HG03159 (cell line): Measurements from ENCODE around the gene ICAM2.
"Not testable (repeated sequence)": the region's sequence is repeated elsewhere in the genome, so short reads cannot be mapped to it uniquely, and the experiment has no call there.

Source experiments
- ATAC-seq: cut with Tn5 transposase; IDR thresholded peaks from one replicate; pipeline ENCODE4 v1.9.1; 2021; ENCODE audit warnings: mild to moderate bottlenecking, moderate library complexity; ENCODE audit not compliant: unreplicated experiment

The ICAM2 gene

GRCh38 chr17:63998050-63998720 lies 22.2 kb downstream of the ICAM2 start, which contains the start of gene PRR29:
PRR29 (plus strand) TSS chr17:63998351; CDS start chr17:63998365, 14 bp downstream.
- no peak for ATAC-seq

GRCh38 chr17:63997341-63998048 lies 22.9 kb downstream of the ICAM2 start:
- no peak for ATAC-seq

- no peak for ATAC-seq
These were observed 23.8 kb downstream of the ICAM2 start for GRCh38 chr17:63996430-63997182.

GRCh38 chr17:63995626-63996025 lies 24.8 kb downstream of the ICAM2 start:
- ATAC-seq, result no peak

GRCh38 chr17:63993368-63993985 lies 27.0 kb downstream of the ICAM2 start:
- ATAC-seq, result no peak

GRCh38 chr17:63991611-63992010 lies 28.8 kb downstream of the ICAM2 start:
- ATAC-seq, result no peak

GRCh38 chr17:63989622-63990345 lies 30.6 kb downstream of the ICAM2 start:
- ATAC-seq, result no peak

GRCh38 chr17:63988741-63989621 lies 31.5 kb downstream of the ICAM2 start:
- ATAC-seq, result no peak

GRCh38 chr17:63988127-63988478 lies 32.3 kb downstream of the ICAM2 start:
- ATAC-seq, result no peak

GRCh38 chr17:63987221-63988126 lies 33.0 kb downstream of the ICAM2 start:
- ATAC-seq, result no peak

- ATAC-seq, result no peak
These were observed 33.6 kb downstream of the ICAM2 start for GRCh38 chr17:63986821-63987220.

GRCh38 chr17:63985387-63986140 lies 34.9 kb downstream of the ICAM2 start:
- ATAC-seq, result no peak

GRCh38 chr17:63984651-63985386 lies 35.6 kb downstream of the ICAM2 start:
- ATAC-seq, result no peak

GRCh38 chr17:63984236-63984635 lies 36.2 kb downstream of the ICAM2 start:
- no peak for ATAC-seq

- ATAC-seq, result no peak
These were observed 37.1 kb downstream of the ICAM2 start for GRCh38 chr17:63983320-63983719.

GRCh38 chr17:63982641-63983040 lies 37.8 kb downstream of the ICAM2 start:
- not testable (repeated sequence) for ATAC-seq
